BJ (cell line): ENCODE data around the gene INAVA. TPM values are rescaled to one million over a fixed set of nuclear protein-coding genes. Genes with fewer than 3 reads are reported as not detected.

ENCODE experiments used
- CTCF ChIA-PET: fragments of 350-600 bp; formaldehyde crosslinking; extraction: SDS; loops from one replicate; lab custom pipeline; 2021; ENCODE audit warnings: antibody characterized with exemption, inconsistent platforms; lab: Yijun Ruan, JAX
- POLR2A ChIA-PET: fragments of 300-600 bp; sonication (Branson Sonifier 250); formaldehyde crosslinking; extraction: SDS; loops from one replicate; lab custom pipeline; 2021; ENCODE audit warnings: antibody characterized with exemption; lab: Charles Lee
- DNase-seq: peaks from one replicate; pipeline ENCODE4 v3.0.0-alpha.2; 2011; ENCODE audit warnings: low read depth
- H3K27me3 ChIP-seq: 2 replicates; pipeline ENCODE4 v1.6.0; 2011; ENCODE audit warnings: low read length; ENCODE audit not compliant: control insufficient read depth, insufficient read depth
- H3K36me3 ChIP-seq: 2 replicates; pipeline ENCODE4 v1.5.1; 2011; ENCODE audit warnings: low read length; ENCODE audit not compliant: control insufficient read depth, insufficient read depth
- H3K4me3 ChIP-seq: 2 replicates; pipeline ENCODE4 v1.5.1; 2011; ENCODE audit warnings: low read depth, mild to moderate bottlenecking, control low read depth, low read length
- polyA plus RNA-seq: library from polyadenylated mRNA; depleted of rRNA; stranded (reverse); fragments of >200 nt; gene quantifications from 2 replicates; pipeline ENCODE4 v1.2.3, GENCODE V29; 2011
- TF ChIP-seq, protein P1 (sequence below): IDR thresholded peaks from 2 replicates; pipeline ENCODE4 v1.5.1; 2011; ENCODE audit warnings: low read depth, mild to moderate bottlenecking, control low read depth, inconsistent platforms, low read length, moderate library complexity; ENCODE audit not compliant: insufficient read depth

The INAVA gene
- polyA plus RNA-seq, 1 experiment = 0.01 TPM

DNA sequence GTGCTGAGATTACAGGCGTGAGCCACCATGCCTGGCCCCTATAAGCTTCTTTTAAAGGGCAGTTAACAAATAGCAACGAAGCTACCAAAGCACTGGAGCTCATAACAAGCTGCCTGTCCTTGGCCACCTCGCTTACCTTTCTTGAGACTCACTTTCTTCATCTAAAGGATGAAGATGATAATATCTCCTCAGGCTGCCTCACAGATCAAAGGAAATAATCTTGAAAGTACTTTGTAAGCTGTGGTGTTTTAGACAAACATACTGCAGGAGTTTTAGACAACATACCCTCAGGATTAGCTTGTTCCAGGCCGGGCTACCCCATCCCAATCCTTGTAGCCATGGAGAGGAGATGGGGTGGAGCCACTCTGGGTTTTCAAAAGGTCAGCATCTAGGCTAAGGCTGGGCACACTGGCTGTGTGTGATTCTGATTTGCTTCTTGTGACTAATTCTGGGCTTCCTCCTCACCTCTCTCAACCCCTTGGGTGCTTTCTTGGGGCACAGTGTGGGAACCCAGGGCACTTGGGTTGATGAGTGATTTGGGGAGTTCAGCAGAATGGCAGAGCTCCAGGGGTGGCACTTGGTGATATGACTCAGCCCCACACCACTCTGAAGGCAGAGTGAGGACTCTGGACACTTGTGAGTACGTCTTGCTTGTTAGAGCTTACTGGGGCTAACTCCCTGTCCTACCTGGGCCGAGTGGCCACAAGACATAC lies 16.7 kb upstream of the INAVA start:
- POLR2A ChIA-PET = interaction anchor here (0.6 kb wide), 1 partner anchor 187 kb away, joined by 12 read pairs; no protein-coding TSS in a partner anchor
- no peak for DNase-seq
- TF ChIP-seq, protein P1, sequence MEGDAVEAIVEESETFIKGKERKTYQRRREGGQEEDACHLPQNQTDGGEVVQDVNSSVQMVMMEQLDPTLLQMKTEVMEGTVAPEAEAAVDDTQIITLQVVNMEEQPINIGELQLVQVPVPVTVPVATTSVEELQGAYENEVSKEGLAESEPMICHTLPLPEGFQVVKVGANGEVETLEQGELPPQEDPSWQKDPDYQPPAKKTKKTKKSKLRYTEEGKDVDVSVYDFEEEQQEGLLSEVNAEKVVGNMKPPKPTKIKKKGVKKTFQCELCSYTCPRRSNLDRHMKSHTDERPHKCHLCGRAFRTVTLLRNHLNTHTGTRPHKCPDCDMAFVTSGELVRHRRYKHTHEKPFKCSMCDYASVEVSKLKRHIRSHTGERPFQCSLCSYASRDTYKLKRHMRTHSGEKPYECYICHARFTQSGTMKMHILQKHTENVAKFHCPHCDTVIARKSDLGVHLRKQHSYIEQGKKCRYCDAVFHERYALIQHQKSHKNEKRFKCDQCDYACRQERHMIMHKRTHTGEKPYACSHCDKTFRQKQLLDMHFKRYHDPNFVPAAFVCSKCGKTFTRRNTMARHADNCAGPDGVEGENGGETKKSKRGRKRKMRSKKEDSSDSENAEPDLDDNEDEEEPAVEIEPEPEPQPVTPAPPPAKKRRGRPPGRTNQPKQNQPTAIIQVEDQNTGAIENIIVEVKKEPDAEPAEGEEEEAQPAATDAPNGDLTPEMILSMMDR = no peak
- Histone ChIP-seq H3K27me3 (peaks cover 22% of the 10 kb centered on the region), H3K4me3 (no peak overlapping the region), H3K36me3 (no peaks in the 10 kb centered on the region)
- CTCF ChIA-PET = interaction anchor here (0.6 kb wide), 1 partner anchor 35 kb away, joined by 5 read pairs; no protein-coding TSS in a partner anchor

DNA sequence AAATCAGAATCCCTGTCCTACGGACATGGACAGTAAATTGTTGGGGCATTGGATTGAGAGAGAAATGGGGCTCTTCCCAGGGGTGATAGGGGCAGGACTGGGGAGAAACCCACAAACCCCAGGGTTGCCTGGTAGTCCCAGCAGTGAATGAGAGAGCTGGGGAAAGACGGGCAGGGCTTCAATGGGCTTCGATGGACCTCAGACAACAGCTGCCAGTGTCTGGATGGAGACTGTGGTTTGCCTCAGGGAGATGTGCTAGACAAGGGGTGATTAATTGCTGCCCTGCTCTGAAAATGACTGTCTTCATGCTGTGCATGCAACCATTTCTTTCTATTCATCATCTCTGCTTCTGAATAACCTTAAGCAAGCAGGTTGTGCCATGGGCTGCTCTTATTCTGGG lies 14.5 kb upstream of the INAVA start:
- TF ChIP-seq, protein P1 = no peak
- no peak for DNase-seq
- H3K27me3 ChIP-seq = peaks cover 11% of the 10 kb centered on the region
- no peaks in the 10 kb centered on the region for H3K36me3 ChIP-seq
- H3K4me3 ChIP-seq = no peak overlapping the region
- POLR2A ChIA-PET = no interaction called here
- CTCF ChIA-PET = interaction anchor here (1.1 kb wide), 1 partner anchor 11 kb away, joined by 6 read pairs; no protein-coding TSS in a partner anchor

DNA sequence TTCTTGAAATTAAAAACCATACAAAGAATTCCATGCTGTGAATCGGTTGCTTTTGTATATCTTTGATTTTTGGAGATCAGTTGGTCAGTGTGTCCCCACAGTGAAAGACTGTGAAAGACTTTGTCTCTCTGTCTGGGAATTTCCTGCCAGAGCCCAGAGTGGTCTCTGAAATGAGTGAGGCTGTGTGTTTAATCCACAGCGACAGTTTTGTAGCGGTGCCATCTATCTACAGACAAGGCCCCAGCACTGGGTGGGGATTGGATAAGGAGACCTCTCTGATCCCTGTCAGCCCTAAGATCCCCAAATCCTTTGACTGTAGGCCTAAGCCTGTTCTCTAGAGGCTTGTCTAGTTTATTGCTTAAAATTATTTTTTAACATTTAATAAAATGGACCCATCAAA lies 11.6 kb upstream of the INAVA start:
- no peak overlapping the region for H3K4me3 ChIP-seq
- no peak for DNase-seq
- ChIA-PET CTCF (no interaction called here), POLR2A (no interaction called here)
- H3K36me3 ChIP-seq = no peaks in the 10 kb centered on the region
- TF ChIP-seq, protein P1 = no peak
- peaks cover 8% of the 10 kb centered on the region for H3K27me3 ChIP-seq

DNA sequence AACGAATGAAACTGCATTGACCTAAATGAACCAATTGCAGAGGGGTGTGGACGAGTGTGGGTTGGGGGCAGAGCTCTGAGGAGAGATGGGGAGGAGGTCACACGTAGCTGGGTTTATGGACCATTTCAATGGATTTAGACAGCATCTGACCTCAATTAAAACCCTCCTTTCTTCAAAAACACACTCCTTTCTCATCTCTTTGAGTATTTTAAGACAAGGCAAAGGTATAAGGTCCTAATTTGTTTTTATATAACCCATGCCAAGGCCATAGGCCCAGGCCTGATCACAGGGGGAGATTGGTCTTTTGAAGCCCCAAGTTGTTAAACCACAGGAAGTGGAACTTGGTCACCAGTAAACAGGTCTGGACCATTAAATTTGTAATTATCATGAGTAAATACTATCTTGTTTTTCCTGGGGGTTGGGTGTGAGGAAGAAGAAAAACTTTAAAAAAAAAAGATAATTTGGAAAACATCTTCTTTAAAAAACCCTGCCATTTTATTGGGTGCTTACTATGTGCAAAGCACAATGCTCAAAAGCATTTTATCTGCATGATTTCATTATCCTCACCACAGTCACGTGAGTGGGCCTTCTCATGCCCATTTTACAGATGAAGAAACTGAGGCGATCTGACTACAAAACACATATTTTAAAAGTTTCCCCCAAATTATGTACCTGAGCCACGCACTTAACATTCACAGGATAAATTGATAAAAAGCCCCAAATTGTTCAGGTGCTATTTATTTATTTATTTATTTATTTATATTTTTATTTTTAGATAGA lies 8.9 kb upstream of the INAVA start:
- Histone ChIP-seq H3K27me3 (peaks cover 6% of the 10 kb centered on the region), H3K36me3 (no peaks in the 10 kb centered on the region), H3K4me3 (no peak overlapping the region)
- CTCF ChIA-PET = no interaction called here
- no peak for DNase-seq
- TF ChIP-seq, protein P1 = no peak
- POLR2A ChIA-PET = no interaction called here

DNA sequence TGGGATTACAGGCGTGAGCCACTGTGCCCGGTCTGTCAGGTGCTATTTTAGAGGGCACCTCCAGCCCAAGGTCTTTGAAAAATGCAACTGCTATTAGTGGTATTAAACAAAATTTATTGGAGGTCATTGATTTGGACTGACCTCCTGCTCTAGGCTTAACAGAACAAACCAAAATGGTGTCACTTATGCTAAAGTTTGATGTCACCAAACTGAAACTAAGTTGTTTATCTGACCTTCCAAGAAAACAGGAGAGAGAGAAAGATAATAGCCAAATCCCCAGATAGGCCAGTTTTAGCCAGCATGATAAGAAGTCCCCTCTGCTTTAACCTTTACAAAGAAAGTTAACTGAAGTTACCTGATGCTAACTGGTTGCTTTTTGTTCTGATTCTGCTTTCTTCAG lies 8.1 kb upstream of the INAVA start:
- Histone ChIP-seq H3K36me3 (no peaks in the 10 kb centered on the region), H3K4me3 (no peak overlapping the region), H3K27me3 (peaks cover 6% of the 10 kb centered on the region)
- DNase-seq = no peak
- ChIA-PET CTCF (interaction anchor here (0.6 kb wide), 1 partner anchor 29 kb away, joined by 3 read pairs; no protein-coding TSS in a partner anchor), POLR2A (no interaction called here)
- TF ChIP-seq, protein P1 = no peak
